ENCODE data around the gene RAPGEF2. TPM values are rescaled to one million over a fixed set of nuclear protein-coding genes. Genes with fewer than 3 reads are reported as not detected.

The RAPGEF2 gene
- total RNA-seq, 1 donor from 2014 or later, result 40.6 TPM

DNA sequence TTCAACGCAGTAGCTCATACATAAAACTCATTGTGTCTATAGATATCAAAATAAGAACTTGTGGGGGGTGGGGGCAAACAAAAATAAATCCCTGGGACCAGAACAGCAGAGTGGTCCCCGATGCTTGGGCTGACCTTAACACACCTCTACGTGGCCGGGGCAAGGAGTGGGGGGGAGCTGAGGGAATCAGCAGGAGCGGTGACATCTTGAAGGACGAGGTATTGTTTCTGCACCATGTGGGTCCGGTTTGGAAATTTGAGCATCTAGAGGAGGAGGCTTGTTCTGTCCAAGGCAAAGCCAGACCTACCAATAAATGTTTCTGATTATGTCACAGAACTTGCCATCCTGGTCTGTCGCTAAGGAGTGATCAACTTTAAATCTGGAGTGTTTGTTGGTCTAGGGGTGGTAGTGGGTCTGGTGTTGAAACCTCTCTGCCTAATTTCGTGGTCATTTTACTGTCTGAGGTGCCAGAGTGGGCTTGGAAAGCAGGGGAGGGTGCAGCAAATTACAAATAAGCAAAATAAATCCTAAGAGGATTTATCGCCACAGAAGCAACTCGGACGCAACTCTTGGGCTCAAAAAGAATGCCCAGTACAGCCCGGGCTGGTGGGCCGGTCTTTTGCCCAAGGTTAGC is 774 bp upstream of the RAPGEF2 start:
- Mint-ChIP-seq H3K9me3 (no peaks in the 10 kb centered on the region), H3K27me3 (peaks cover 14% of the 10 kb centered on the region), H3K36me3 (no peaks in the 10 kb centered on the region), H3K4me3 (peak overlapping the region; percentile 98), H3K27ac (peak overlapping the region; percentile 97), H3K4me1 (ENCODE audit: unreplicated experiment) (peaks cover 37% of the 10 kb centered on the region)
- DNase-seq (ENCODE audit: extremely low spot score, unreplicated experiment), result no peak
- TF ChIP-seq, protein P1, sequence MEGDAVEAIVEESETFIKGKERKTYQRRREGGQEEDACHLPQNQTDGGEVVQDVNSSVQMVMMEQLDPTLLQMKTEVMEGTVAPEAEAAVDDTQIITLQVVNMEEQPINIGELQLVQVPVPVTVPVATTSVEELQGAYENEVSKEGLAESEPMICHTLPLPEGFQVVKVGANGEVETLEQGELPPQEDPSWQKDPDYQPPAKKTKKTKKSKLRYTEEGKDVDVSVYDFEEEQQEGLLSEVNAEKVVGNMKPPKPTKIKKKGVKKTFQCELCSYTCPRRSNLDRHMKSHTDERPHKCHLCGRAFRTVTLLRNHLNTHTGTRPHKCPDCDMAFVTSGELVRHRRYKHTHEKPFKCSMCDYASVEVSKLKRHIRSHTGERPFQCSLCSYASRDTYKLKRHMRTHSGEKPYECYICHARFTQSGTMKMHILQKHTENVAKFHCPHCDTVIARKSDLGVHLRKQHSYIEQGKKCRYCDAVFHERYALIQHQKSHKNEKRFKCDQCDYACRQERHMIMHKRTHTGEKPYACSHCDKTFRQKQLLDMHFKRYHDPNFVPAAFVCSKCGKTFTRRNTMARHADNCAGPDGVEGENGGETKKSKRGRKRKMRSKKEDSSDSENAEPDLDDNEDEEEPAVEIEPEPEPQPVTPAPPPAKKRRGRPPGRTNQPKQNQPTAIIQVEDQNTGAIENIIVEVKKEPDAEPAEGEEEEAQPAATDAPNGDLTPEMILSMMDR (conservative IDR thresholded peaks at IDR 0.05), result no peak

DNA sequence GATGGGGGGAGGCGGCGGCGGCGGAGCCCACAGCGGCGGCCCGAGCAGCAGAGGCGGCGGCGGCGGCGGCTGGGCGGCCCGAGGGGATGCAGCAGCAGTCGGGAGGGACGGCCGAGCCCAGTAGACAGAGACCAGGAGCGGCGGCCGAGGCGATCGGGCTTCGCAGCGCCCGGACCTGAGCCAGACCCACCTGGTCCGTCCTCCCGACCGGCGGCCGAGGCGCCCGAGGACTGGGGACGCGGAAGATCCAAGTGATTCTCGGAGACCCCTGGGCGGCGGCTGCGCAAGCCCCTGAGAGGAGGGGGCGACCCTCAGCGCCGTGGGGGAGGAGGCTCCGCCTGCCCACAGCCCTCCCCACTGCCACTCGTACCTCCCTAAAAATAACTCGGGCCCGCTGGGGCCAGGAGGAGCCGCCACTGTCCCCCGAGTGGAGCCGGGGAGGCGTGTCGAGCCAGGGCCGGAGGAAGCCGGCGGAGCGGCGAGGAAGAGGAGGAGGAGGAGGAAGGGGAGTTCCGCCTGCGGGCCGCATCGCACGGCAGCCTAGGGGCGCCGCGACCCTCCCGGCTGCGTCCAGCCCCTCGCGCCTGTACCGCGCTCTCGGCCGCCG is 608 bp downstream of the RAPGEF2 start:
- Mint-ChIP-seq H3K4me3 (peak overlapping the region; percentile 46), H3K27me3 (peaks cover 14% of the 10 kb centered on the region), H3K9me3 (no peaks in the 10 kb centered on the region), H3K36me3 (no peaks in the 10 kb centered on the region), H3K4me1 (ENCODE audit: unreplicated experiment) (peaks cover 34% of the 10 kb centered on the region), H3K27ac (no peak overlapping the region)
- TF ChIP-seq, protein P1 (conservative IDR thresholded peaks at IDR 0.05), result no peak
- peak; percentile 76 for DNase-seq (ENCODE audit: extremely low spot score, unreplicated experiment)

DNA sequence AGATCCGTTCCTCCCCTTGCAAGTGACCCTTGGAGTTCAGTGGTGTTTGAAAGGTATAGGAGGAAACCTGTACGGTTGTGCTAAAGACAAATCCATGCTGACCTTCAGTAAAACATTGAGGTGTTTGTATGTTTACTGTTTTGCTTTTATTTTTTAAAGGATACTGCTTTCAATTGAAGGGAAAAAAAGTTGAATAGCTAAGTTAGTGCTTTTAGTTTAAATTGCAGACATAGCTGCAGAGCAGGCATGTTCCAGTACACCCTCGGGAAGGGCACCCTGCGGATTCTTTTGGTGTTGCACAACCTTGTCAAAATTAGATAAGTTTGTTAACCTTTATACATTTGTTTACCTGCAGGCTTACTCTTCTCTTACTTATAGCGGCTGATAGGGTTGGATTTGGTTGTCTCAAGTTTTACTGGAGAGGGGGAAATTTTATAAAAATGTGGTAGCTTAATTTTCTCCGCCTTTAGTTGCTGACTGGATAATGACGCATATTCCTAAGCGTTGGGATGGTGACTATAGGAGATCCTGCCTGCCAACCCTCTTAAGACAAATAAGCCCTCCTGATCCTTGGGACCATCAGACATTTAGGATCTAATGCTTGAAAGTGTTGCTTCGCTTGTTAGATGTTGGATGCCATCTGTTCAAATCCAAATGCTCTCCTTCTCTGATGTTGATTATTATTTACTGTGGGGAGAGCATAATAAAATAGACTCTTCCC is 2.0 kb downstream of the RAPGEF2 start:
- DNase-seq (ENCODE audit: extremely low spot score, unreplicated experiment), result no peak
- Mint-ChIP-seq H3K9me3 (no peaks in the 10 kb centered on the region), H3K4me1 (ENCODE audit: unreplicated experiment) (peaks cover 38% of the 10 kb centered on the region), H3K27ac (peak overlapping the region; percentile 93), H3K27me3 (peaks cover 14% of the 10 kb centered on the region), H3K36me3 (peaks cover 4% of the 10 kb centered on the region), H3K4me3 (peak overlapping the region; percentile 98)
- TF ChIP-seq, protein P1 (conservative IDR thresholded peaks at IDR 0.05), result peak; percentile 60

DNA sequence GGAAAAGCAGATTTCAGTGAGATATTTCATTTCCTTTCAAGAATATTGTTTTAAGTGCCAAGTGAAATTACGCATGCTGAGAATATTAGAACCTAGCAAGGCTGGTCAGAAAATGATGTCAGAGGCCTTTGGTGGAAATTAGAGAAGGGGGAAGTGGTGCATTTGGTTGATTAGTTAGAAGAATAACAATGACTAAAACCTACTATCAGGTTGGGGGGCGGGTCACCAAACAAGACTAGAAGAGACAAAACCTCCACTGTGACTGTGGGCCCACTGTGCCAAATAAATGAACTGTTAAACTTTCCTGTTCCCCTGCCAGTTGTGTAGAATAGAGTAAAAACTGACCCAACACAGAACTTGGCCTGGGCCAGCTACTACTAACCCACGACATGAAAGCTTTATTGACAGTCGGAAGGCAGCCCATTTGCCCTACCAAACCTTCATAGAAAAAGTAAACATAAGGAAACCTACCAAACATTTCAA is 2.9 kb downstream of the RAPGEF2 start:
- DNase-seq (ENCODE audit: extremely low spot score, unreplicated experiment), result no peak
- Mint-ChIP-seq H3K36me3 (peaks cover 5% of the 10 kb centered on the region), H3K27ac (peak overlapping the region; percentile 93), H3K4me3 (peak overlapping the region; percentile 98), H3K4me1 (ENCODE audit: unreplicated experiment) (peaks cover 39% of the 10 kb centered on the region), H3K27me3 (peaks cover 14% of the 10 kb centered on the region), H3K9me3 (no peaks in the 10 kb centered on the region)
- TF ChIP-seq, protein P1 (conservative IDR thresholded peaks at IDR 0.05), result no peak

DNA sequence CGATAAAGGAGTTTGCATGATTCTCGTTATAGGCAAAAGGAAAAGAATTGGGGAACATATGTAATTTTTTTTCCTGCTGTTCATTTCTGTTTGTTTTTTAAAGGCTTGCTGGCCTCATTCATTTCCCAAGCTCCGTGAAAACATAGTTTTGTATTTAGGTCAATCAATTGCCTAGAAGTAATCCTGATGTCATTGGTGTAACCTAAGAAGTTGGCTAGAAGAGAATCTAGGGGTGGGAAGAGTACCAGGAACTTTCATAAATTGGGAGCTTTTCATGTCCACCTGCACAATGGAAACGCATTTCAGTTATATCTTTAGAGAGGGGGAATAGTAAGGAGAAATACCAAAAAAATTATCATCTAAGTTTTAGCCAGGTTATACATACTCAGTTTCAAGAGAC is 3.8 kb downstream of the RAPGEF2 start:
- peak overlapping the region; percentile 62 for H3K4me3 Mint-ChIP-seq
- H3K27ac Mint-ChIP-seq, result no peak overlapping the region
- no peaks in the 10 kb centered on the region for H3K9me3 Mint-ChIP-seq
- DNase-seq (ENCODE audit: extremely low spot score, unreplicated experiment), result no peak
- peaks cover 39% of the 10 kb centered on the region for H3K4me1 Mint-ChIP-seq (ENCODE audit: unreplicated experiment)
- peaks cover 7% of the 10 kb centered on the region for H3K27me3 Mint-ChIP-seq
- peaks cover 5% of the 10 kb centered on the region for H3K36me3 Mint-ChIP-seq
- TF ChIP-seq, protein P1 (conservative IDR thresholded peaks at IDR 0.05), result no peak

All from type B pancreatic cell (in vitro differentiated cells).